Stimulated activated CD8-positive, alpha-beta memory T cell treated with anti-CD3 and anti-CD28 coated beads, Interleukin-7, amount 100 ng/mL, for 24 hours (primary cell): ENCODE results near the gene CDH15.
"Not testable (repeated sequence)": the region's sequence is repeated elsewhere in the genome, so short reads cannot be mapped to it uniquely, and the experiment has no call there.

Source experiments
- DNase-seq: peaks from one replicate; pipeline ENCODE4 v3.0.0-alpha.2; 2020; ENCODE audit warnings: low read depth

The CDH15 gene

DNA sequence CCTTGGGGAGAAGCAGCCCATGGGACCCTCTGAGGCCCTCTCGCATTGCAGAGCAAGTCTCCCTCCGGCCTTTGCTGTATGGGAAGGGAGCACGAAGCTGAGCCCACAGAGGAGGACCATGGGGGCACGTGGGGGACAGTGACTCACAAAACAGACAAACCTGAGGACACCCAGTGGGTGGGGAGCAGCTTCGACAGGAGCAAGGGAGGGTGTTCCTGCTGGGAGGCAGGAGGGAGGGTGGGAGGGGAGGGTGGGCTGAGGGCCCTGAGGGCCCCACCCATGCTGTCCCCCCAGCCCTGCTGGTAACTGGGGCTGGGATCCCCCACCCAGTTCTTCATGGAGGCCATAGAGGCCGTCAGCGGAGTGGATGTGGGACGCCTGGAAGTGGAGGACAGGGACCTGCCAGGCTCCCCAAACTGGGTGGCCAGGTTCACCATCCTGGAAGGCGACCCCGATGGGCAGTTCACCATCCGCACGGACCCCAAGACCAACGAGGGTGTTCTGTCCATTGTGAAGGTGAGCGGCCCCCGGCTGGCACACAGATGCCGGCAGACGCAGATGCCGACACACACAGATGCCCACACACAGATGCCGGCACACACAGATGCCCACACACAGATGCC lies 16.3 kb downstream of the CDH15 start:
- no peak for DNase-seq

DNA sequence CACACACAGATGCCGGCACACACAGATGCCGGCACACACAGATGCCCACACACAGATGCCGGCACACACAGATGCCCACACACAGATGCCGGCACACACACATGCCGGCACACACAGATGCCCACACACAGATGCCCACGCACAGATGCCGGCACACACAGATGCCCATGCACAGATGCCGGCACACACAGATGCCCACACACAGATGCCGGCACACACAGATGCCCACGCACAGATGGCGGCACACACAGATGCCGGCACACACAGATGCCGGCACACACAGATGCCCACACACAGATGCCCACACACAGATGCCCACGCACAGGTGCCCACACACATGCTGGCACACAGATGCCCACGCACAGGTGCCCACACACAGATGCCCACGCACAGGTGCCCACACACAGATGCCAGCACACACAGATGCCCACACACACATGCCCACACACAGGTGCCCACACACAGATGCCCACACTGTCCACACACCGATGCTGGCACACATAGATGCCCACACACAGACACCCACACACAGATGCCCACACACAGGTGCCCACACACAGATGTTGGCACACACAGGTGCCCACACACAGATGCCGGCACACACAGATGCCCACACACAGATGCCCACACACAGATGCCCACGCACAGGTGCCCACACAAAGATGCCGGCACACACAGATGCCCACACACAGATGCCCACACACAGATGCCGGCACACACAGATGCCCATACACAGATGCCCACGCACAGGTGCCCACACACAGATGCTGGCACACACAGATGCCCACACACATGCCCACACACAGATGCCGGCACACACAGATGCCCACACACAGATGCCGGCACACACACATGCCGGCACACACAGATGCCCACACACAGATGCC lies 17.2 kb downstream of the CDH15 start:
- DNase-seq, result not testable (repeated sequence)

DNA sequence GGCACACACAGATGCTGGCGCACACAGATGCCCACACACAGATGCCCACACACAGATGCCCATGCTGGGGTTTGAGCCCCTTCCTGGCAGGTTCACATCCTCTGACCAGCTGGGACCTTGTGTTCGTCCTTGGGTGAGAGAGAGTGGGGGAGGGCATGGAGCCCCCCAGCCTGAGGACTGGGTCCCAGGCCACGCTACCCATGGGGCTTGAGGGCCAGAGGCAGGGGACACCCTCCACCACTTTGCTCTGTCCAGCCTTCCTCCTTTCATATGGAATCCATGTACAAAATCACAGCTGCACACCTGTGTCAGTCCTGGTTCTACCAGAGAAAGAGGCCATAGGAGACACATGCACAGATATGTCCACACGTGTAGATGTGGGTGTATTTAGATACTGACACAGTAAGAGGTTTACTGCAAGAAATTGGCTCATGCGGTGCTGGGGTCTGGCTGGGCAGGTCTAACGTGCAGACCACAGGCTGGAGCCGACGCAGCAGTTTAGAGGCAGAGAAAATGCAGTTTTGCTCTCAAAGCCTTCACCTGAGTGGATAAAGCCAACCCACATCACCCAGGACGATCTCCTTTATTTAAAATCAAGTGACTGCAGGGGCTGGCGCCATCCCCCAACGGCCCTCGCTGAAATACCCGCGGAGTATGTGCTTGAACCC lies 17.9 kb downstream of the CDH15 start:
- no peak for DNase-seq

DNA sequence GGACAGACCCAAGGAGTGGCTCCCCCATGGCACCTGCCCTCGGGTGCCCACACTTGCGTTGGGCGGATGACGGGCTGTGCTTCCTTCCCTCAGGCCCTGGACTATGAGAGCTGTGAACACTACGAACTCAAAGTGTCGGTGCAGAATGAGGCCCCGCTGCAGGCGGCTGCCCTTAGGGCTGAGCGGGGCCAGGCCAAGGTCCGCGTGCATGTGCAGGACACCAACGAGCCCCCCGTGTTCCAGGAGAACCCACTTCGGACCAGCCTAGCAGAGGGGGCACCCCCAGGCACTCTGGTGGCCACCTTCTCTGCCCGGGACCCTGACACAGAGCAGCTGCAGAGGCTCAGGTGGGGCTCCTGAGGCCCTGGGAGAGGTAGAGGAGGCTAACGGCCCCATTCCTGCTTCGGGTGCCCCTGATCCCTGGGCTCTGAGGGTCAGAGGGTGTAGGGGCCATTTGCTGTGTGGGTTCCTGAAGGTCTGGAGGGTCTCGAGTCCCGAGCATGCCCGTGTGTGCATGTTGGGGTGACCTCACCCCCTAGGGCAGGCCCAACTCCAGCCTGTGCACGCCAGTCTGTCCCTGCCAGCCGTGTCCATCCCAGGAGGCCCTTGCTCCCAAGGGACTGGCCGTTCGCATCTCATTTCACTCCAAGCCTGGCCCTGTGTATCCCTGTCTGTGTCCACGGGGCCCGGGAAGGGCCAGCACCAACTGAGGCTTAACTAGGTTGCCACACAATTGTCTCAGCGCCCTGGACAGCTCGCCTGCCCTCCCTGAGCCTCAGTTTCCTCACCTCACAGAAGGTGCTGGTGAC lies 18.8 kb downstream of the CDH15 start:
- no peak for DNase-seq

DNA sequence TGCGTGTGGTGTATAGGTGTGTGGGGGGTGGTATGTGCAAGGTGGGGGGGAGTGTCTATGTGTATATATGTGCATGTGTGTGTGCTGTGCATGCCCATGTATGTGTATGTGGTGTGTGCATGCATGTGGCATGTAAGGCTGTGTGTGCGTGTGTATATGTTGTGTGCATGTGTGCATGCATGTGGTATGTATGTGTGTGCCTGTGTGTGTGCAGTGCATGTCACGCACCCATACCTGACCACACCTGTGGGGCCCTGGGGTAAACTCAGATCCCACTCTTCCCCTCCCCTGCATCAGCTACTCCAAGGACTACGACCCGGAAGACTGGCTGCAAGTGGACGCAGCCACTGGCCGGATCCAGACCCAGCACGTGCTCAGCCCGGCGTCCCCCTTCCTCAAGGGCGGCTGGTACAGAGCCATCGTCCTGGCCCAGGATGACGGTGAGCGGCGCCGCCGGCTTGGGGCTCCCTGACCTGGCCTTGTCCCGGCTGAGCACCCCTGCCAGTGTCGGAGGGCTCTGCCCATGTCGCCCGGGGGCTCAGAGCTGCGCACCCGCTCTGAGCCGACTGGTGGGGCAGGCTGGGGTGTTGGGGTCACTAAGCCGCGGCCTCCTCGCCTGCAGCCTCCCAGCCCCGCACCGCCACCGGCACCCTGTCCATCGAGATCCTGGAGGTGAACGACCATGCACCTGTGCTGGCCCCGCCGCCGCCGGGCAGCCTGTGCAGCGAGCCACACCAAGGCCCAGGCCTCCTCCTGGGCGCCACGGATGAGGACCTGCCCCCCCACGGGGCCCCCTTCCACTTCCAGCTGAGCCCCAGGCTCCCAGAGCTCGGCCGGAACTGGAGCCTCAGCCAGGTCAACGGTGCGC lies 19.7 kb downstream of the CDH15 start:
- DNase-seq, result no peak

DNA sequence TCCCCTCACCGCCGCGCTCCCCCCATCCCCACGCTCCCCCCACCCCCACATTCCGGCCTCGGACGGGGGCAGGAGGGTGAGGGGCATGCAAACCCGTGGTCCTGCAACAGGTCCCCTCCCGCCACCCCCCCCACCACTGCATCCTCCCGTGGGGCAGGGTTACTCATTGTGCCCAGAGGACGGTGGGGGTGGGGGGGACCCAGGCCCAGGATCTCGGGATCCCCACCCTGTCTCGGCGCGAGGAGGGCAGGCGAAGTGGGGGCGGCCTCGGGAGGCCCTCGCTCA lies 20.3 kb downstream of the CDH15 start:
- DNase-seq, result no peak

DNA sequence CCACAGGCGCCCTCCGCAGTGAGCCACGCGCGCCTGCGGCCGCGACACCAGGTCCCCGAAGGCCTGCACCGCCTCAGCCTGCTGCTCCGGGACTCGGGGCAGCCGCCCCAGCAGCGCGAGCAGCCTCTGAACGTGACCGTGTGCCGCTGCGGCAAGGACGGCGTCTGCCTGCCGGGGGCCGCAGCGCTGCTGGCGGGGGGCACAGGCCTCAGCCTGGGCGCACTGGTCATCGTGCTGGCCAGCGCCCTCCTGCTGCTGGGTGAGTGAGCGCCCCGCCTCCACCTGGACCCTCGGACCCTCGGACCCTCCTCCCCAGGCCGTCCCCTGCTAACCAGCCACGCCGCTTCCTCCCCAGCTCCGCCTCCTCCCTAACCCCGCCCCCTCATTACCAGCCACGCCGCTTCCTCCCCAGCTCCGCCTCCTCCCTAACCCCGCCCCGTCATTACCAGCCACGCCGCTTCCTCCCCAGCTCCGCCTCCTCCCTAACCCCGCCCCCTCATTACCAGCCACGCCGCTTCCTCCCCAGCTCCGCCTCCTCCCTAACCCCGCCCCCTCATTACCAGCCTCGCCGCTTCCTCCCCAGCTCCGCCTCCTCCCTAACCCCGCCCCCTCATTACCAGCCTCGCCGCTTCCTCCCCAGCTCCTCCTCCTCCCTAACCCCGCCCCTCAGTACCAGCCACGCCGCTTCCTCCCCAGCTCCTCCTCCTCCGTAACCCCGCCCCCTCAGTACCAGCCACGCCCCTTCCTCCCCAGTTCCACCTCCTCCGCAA lies 20.8 kb downstream of the CDH15 start:
- DNase-seq, result peak; percentile 49

DNA sequence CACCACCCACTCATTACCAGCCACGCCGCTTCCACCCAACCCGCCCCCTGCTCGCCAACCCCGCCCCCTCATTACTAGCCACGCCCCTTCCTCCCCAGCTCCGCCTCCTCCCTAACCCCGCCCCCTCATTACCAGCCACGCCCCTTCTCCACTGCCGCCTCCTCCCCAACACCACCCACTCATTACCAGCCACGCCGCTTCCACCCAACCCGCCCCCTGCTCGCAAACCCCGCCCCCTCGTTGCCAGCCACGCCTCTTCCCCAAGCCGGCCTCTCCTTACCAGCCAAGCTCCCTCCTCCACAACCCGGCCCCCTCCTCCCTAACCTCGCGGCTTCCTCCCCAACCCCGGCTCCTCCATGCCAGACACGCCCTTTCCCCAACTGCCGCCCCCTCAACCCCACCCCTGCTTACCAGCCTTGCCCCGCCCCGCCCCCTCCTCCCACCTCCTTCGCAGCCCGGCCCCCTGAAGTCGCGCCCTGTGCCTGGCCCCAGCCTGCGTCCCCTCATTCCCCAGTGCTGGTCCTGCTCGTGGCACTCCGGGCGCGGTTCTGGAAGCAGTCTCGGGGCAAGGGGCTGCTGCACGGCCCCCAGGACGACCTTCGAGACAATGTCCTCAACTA lies 21.5 kb downstream of the CDH15 start:
- DNase-seq, result no peak

DNA sequence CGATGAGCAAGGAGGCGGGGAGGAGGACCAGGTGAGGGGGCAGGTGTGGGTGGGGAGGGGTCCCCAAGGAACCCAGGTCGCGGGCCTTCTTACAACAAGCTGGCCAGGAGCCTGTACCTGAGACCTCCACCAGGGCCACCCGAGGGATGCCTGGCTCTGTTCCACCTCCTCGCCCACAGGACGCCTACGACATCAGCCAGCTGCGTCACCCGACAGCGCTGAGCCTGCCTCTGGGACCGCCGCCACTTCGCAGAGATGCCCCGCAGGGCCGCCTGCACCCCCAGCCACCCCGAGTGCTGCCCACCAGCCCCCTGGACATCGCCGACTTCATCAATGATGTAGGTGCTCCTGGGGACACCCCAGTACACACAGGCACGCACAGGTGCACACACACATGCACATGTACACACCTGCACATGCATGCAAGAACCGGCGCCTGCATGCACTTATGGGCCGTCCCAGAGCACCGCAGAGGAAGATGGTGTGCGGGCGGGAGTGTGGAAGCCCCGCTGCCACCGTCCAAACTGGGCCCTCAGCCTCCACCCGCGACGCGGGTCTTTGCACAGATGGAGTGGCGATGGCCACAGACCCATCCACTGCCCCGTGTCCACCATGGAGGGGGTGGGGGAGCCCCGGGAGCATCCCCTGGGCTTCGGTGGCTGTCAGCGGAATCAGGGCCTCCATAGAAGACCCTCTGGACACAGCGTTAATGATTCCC lies 22.2 kb downstream of the CDH15 start:
- no peak for DNase-seq

DNA sequence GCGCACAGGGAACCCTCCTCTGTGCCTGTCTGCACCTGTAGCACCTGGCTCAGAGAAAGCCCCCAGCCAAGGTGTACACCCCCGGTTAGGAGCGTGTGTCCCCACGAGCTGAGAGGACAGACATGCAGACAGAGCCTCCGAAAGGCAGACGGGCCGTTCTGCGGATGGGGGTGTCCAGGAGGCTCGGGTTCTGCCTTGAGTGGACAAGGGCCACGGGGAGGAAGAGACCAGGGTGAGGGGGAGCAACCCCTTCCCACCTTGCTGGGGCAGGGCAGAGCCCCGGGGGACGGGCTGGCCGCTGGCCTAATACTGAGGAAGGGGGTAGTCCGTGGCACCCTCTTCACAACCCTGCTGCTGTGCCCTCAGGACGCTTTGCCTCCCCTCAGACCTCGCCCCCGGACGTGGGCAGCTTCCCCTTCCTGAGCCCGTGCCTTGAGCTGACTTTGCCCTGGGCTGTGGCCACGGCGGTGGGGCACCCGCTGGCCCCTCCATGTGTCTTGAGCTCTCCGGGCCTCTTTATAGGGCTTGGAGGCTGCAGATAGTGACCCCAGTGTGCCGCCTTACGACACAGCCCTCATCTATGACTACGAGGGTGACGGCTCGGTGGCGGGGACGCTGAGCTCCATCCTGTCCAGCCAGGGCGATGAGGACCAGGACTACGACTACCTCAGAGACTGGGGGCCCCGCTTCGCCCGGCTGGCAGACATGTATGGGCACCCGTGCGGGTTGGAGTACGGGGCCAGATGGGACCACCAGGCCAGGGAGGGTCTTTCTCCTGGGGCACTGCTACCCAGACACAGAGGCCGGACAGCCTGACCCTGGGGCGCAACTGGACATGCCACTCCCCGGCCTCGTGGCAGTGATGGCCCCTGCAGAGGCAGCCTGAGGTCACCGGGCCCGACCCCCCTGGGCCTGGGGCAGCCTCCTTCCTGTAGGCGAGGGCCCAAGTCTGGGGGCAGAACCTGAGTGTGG lies 23.1 kb downstream of the CDH15 start:
- DNase-seq, result no peak

DNA sequence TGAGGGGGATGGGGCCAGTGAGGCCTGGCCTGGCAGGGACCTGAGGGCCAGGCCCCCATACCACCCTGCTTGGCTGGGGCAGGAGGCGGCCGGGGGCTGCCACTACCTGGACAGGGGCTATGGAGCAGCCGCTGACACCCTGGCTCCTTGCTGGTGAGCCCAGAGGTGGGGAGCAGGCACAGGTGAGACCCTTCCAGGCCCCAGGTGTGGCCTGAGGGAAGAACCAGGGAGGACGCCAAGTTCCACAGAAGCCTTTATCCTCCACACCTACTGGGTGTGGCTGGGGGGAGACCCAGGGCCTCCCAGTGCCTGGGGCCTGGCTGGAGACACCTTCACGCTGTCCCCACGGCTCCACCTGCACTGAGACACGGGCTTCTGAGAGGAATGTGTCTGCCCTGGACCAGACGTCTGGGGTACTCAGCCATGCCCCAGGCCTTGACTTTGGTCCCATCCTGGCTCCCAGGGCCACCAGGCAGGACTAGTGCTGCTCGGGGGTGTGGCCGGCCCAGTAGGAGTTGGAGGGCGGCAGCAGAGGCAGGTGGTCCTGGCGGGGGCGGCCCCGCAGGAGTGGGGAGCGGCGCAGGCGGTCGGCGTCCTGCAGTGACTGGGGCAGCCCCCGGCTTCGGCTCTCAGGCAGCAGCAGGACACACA lies 24.1 kb downstream of the CDH15 start:
- DNase-seq, result no peak

DNA sequence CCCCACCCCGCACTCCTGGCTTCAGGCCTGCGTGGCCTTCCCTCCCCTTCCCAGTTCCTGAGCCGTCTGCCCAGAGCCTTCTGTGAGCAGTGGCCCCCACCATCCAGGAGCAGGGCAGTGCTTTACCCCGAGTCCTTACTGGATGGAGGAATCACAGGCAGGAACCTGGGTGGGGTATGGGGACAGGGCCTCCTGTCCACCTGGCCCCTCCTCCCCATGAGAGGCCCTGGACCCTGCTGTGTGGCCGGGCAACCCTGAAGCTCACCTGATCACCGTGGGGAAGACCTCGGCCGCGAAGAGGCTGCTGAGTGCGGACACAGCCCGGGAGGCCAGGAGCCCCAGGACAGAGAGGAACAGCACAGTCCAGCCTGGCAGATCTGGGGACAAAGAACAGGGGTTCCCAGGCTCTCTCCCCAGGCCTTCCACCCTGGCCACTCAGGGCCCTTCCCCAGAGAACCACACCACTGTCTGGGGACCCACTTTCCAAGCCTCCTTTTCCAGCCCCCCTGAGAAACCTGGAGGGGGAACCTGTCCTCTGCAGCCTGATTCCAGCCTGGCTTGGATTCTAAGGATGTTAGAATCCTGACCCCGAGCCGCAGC lies 25.6 kb downstream of the CDH15 start:
- DNase-seq, result no peak

DNA sequence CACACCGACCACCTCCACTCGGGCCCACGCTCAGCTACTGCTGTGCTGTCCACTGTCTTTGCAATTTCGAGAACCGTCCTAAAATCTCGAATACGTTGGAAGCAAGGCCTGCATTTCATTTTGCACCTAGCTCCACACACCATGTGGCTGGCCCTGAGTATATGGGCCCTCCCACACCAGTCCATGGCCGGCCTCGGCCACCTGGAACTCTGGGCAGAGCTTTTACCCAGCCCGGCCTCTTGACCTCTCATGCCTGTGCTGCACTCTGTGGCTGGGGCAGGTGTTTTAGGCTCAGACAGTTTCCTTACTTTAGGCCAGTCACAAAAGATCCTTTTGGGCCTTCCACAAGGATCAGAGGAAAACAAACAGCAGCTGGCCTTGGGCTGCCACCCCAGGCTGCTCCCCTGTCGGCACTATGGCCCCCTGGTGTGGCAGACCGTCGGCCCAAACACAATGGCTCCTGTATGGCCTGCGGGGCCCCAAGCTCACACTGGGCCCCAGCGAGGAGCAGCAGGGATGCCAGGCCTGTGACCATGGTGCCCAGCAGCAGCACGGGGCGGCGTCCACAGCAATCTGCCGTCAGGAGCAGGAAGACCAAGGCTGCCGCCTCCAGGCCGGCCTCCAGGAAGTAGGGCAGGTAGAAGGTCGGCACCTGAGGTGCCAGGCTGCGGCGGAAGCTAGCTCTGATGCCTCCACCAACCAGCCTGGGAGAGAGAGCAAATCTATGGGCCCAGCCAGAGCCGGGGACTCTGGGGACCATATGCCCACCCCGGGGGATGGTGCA lies 26.3 kb downstream of the CDH15 start:
- no peak for DNase-seq

DNA sequence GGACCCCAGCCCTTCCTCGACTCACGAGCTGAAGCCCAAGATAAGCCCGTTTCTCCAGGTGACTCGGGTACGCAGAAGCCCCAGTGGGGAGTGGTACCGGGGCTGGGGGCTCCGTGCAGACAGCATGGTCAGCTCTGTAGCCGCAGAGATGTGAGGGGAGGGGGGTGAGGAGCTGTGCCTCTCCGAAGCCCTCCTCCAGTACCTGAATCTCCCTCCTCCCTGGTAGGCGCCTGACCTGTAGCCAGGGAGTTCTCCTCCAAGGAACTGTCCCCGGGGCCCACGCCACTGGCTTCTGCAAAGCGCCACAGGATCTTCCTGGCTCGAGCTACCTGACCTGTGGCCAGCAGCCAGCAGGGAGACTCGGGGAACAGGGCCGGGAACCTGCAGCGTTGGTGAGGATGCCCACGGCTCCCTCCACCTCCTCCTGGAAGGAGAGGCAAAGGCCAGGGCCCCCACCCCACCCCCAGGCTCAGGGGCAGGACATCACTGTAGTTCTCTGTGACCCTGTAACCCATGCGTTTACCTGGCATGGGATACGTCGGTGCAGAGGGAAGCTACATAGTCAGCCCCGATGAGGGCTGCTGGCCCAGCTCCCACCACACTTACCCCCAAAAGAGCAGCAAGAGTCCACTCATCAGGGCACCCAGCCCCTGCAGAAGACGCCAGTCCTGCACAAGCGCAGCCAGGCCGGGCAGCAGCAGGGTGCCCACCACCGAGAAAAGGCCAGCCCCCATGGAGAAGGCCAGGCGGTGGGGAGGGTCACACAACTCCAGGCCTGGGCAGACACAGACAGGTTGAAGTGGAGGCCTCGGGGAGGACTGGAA lies 27.1 kb downstream of the CDH15 start:
- DNase-seq, result no peak

DNA sequence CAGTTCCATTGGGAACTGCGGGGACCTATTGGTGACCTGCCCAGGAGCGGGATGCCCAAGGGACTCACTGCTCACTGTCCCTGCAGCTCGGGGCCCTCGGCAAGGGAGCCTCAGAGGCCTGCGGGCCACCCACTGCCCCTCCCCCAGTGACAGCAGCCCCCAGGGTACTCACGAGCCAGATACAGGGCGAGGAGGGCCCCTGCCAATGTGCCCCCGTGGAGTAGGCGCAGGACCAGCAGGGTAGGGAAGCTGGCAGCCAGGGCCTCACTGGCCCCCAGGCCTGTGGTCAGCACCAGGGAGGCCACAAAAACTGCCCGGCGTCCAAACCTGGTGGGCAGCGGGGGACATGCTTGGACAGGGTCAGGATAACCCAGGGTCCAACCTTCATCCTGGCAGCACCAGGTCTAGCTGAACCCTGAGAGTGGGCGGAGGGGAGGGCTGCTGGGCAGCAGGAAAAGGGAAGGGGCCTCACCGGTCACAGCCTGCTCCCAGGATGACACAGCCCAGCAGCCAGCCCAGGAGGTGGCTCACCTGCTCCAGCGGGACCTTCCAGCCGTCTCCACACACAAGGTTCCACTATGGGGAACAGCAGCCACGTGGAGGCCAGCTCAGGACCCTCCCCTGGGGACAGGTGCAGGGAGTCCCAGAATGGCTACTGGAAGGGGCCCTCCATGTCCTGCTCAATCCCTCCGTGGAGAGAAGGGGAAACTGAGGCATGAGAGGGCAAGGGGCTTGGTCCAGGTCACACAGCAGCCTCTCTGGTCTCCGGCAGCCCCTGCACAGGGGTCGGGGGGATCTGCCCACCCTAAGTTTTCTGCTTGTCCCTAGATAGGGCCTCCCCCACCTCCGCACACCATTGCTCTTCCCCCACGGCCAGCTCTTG lies 27.9 kb downstream of the CDH15 start:
- no peak for DNase-seq
